ENCODE data around the gene PTPRA. TPM values are rescaled to one million over a fixed set of nuclear protein-coding genes. Genes with fewer than 3 reads are reported as not detected.

Gene PTPRA
- total and polyA plus RNA-seq, 2 of the 4 experiments (the other 2 are of a cell fraction), result 35.0 to 50.0 TPM

- H3K14ac ChIP-seq (replicated peaks; ENCODE audit: low read depth, low read length), result no peak within 1 kb of the TSS
- ChIA-PET POLR2A (ENCODE audit: unreplicated experiment) (no interaction called here), CTCF (no interaction called here)
- H3K27me3 ChIP-seq (ENCODE audit: control insufficient read depth, insufficient read depth, low read length), result peaks cover 32% of the 10 kb centered on the region
- H3K56ac ChIP-seq (ENCODE audit: extremely low read depth, insufficient read depth, low read length), result no peak within 1 kb of the TSS
- WGBS, 2 experiments (ENCODE audit: extremely low coverage in 2 of 2, insufficient read length in 1 of 2), result 37% methylated on average over 21 of the region's 95 CpGs; no CpG with 5 or more reads in 1 of the 2 experiments
- no peak within 1 kb of the TSS for H2BK5ac ChIP-seq (ENCODE audit: low read depth, low read length, poor library complexity, severe bottlenecking)
- no peak within 1 kb of the TSS for H4K91ac ChIP-seq (ENCODE audit: insufficient read depth, low read depth, low read length)
- no peaks in the 10 kb centered on the region for H3K36me3 ChIP-seq (ENCODE audit: control insufficient read depth, insufficient read depth, low read length)
- H3K9me3 ChIP-seq (ENCODE audit: control insufficient read depth, insufficient read depth, low read length), result no peaks in the 10 kb centered on the region
- no peak within 1 kb of the TSS; the same call in 1 of the 2 replicates for H3K4me2 ChIP-seq (ENCODE audit: low read depth, low read length)
- no peak within 1 kb of the TSS for H2BK120ac ChIP-seq (ENCODE audit: low read depth, low read length)
- no peak within 1 kb of the TSS for H2AK9ac ChIP-seq (replicated peaks; ENCODE audit: low read depth, low read length, poor library complexity)
- H4K20me1 ChIP-seq (ENCODE audit: insufficient read depth, low read length), result no peaks in the 10 kb centered on the region
- BruUV-seq (replicated peaks), result no TSS peak
- H2AK5ac ChIP-seq (ENCODE audit: low read depth, low read length), result no peak within 1 kb of the TSS; the same call in 1 of the 2 replicates
- in situ Hi-C loops (cut with MboI; ENCODE audit: low sequenced_read_pairs), result no loop called here
- dilution Hi-C loops (cut with HindIII; ENCODE audit: low sequenced_read_pairs, unreplicated experiment), result no loop called here
- no peak within 1 kb of the TSS for H3K27ac ChIP-seq (ENCODE audit: insufficient read depth, low read length)
- H3K4me1 ChIP-seq (ENCODE audit: control insufficient read depth, insufficient read depth, low read length), result peaks cover 2% of the 10 kb centered on the region
- no peak within 1 kb of the TSS for H3K23ac ChIP-seq (ENCODE audit: low read depth, low read length)
- TF ChIP-seq NFE2L2 (IDR thresholded peaks at IDR 0.05; ENCODE audit: low read depth, low read length), result no peak
- TF ChIP-seq RFX5 (IDR thresholded peaks at IDR 0.05; ENCODE audit: low read depth, low read length), result no peak
- no peak for TF ChIP-seq CHD1 (IDR thresholded peaks at IDR 0.05; ENCODE audit: low read depth, low read length)
- no peak for TF ChIP-seq MAFK (IDR thresholded peaks at IDR 0.05; ENCODE audit: low read depth, low read length)
- peak within 1 kb of the TSS; percentile 75 for H2AFZ ChIP-seq (replicated peaks; ENCODE audit: low read length, poor library complexity)
- no peak within 1 kb of the TSS for H3K4me3 ChIP-seq (ENCODE audit: insufficient read depth, low read depth, low read length)
- peaks cover 4% of the 10 kb centered on the region; the same call in 1 of the 2 replicates for H3K9me1 ChIP-seq (ENCODE audit: insufficient read depth, low read length)
- ATAC-seq (ENCODE audit: low read depth) (peak; percentile 24; the same call in 1 of the 2 replicates), DNase-seq (no peak)
- H3K18ac ChIP-seq (ENCODE audit: low read depth, low read length), result no peak within 1 kb of the TSS
- no peak within 1 kb of the TSS for H3K4ac ChIP-seq (ENCODE audit: low read depth, low read length)
- H4K5ac ChIP-seq (ENCODE audit: low read depth, low read length), result no peak within 1 kb of the TSS
- intact Hi-C loops (cut with micrococcal nuclease), result no loop called here
- no peak within 1 kb of the TSS for H3K9ac ChIP-seq (ENCODE audit: low read depth, low read length)
- H2BK15ac ChIP-seq (ENCODE audit: low read depth, low read length), result no peak within 1 kb of the TSS
- H2BK20ac ChIP-seq (ENCODE audit: low read depth, low read length), result no peak within 1 kb of the TSS
- no peak within 1 kb of the TSS for H4K8ac ChIP-seq (ENCODE audit: low read depth in 2 of 2, low read length in 2 of 2)
- H3K79me1 ChIP-seq (ENCODE audit: low read depth in 1 of 2, low read length in 2 of 2), result no peaks in the 10 kb centered on the region
These were observed 198.6 kb downstream of the PTPRA start, which contains the start of gene OXT for GRCh38 chr20:3071610-3072529. OXT (plus strand) TSS chr20:3071620; CDS start chr20:3071656, 36 bp downstream.

Measured in IMR-90 (cell line).